Activated CD4-positive, CD25-positive, alpha-beta regulatory T cell treated with anti-CD3 and anti-CD28 coated beads, Interleukin-2, amount 50 U/mL, for 72 hours (primary cell): Measurements from ENCODE around the gene PEX14.
"Not testable (repeated sequence)": the region's sequence is repeated elsewhere in the genome, so short reads cannot be mapped to it uniquely, and the experiment has no call there.

Experiments
- DNase-seq: peaks from one replicate; pipeline ENCODE4 v3.0.0; 2021

PEX14 gene

GRCh38 chr1:10495952-10496351 lies 21.2 kb downstream of the PEX14 start:
- no peak for DNase-seq

GRCh38 chr1:10497109-10497508 lies 22.4 kb downstream of the PEX14 start:
- DNase-seq: no peak

- DNase-seq: no peak
These were observed 23.5 kb downstream of the PEX14 start for GRCh38 chr1:10498231-10498630.

GRCh38 chr1:10502206-10502605 lies 27.5 kb downstream of the PEX14 start:
- DNase-seq: no peak

GRCh38 chr1:10504249-10504648 lies 29.5 kb downstream of the PEX14 start:
- no peak for DNase-seq

- not testable (repeated sequence) for DNase-seq
These were observed 31.4 kb downstream of the PEX14 start for GRCh38 chr1:10506046-10506676.

GRCh38 chr1:10506677-10507047 lies 31.9 kb downstream of the PEX14 start:
- DNase-seq: no peak

GRCh38 chr1:10507111-10507879 lies 32.5 kb downstream of the PEX14 start:
- DNase-seq: peak; percentile 44

- no peak for DNase-seq
These were observed 33.8 kb downstream of the PEX14 start for GRCh38 chr1:10508511-10508951.

GRCh38 chr1:10509809-10510509 lies 35.2 kb downstream of the PEX14 start:
- no peak for DNase-seq

- DNase-seq: peak; percentile 66
These were observed 36.1 kb downstream of the PEX14 start for GRCh38 chr1:10510520-10511493.

GRCh38 chr1:10511494-10511885 lies 36.7 kb downstream of the PEX14 start:
- DNase-seq: no peak

GRCh38 chr1:10513199-10513598 lies 38.4 kb downstream of the PEX14 start:
- no peak for DNase-seq

- no peak for DNase-seq
These were observed 39.9 kb downstream of the PEX14 start for GRCh38 chr1:10514490-10515235.

- no peak for DNase-seq
These were observed 40.7 kb downstream of the PEX14 start for GRCh38 chr1:10515301-10515975.

- DNase-seq: no peak
These were observed 41.4 kb downstream of the PEX14 start for GRCh38 chr1:10515976-10516750.

GRCh38 chr1:10516925-10517676 lies 42.4 kb downstream of the PEX14 start:
- no peak for DNase-seq

- no peak for DNase-seq
These were observed 42.9 kb downstream of the PEX14 start for GRCh38 chr1:10517677-10517982.

GRCh38 chr1:10519016-10519417 lies 44.3 kb downstream of the PEX14 start:
- DNase-seq: no peak

GRCh38 chr1:10520497-10520896 lies 45.7 kb downstream of the PEX14 start:
- no peak for DNase-seq
